HG03196 (cell line): ENCODE results near the gene CCNL2.
"Not testable (repeated sequence)": the region's sequence is repeated elsewhere in the genome, so short reads cannot be mapped to it uniquely, and the experiment has no call there.

Experiments used
- ATAC-seq: cut with Tn5 transposase; IDR thresholded peaks from one replicate; pipeline ENCODE4 v1.9.1; 2021; ENCODE audit not compliant: unreplicated experiment

The CCNL2 gene

DNA sequence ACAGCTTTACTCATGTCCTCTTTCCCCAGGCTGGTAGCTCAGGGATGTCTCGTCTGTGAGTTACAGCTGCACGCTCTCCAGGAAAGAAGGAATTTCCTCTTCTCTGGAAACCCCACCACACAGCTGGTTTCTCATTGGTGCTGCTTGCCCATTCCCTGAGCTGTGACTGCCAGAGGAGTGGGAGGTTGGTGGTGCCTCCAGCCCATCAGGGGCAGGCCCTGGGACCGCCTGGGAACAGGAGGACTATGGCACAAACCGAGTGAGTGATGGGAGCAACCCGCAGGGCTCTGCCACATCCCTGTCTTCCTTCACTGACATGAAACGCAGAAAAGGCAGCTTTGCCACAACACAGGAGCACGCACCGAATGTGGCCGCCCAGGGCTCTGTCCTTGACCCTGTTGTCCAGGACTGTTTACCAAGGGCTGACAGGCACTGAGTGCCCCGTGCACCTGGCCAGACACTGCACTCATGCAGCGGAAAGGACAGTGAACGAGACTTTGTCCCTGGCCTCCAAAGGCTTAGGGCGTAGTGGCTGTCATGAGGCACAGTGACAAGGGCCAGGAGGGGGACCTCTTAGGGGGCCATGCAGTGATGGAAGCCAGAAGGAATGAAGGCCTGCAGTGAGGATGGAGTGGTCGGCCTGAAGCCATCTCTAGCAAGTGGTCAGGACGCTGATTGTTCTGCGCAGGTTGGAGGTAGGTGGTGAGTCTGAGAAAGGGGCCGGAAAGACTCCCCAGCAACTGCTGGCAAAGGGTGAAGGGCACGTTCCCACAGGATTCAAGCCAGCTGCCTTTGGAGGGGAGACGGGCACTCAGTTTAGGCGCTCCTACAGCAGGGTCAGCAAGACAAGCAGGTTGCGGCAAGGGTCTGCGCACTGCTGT is 1.7 kb upstream of the CCNL2 start:
- no peak for ATAC-seq

DNA sequence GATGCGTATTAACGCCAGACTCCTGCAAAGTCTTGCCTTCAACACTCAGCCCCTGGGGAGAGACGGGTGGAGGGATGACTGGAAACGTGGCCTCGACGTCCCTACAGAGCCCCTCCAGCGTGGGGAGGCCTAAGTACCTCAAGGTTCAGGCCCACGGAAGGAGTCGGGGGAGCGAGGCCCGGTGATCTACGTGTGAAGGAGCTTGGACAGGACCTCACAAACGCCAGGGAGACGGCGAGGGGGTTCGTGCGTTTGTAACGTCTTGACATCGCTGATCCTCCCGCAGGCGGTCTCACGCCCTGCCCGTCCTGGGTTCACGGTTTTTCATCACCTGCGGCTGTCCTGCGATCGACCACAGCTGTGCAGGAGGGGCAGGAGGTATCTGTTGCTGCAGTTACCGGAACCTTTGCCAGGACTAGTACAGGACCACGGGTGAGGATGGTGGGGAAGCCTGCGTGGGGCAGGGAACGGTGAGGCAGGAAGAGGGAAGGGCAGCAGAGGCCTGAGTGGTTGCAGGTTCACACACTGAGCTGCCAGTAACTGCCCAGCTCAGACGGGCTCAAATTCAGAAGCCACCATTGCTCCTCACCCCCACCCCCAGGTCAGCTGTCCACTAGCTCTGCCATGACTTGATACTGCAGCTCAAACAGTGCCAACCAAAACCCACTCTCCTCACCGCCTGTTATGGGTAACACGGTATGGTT is 889 bp upstream of the CCNL2 start:
- ATAC-seq = peak; percentile 1

DNA sequence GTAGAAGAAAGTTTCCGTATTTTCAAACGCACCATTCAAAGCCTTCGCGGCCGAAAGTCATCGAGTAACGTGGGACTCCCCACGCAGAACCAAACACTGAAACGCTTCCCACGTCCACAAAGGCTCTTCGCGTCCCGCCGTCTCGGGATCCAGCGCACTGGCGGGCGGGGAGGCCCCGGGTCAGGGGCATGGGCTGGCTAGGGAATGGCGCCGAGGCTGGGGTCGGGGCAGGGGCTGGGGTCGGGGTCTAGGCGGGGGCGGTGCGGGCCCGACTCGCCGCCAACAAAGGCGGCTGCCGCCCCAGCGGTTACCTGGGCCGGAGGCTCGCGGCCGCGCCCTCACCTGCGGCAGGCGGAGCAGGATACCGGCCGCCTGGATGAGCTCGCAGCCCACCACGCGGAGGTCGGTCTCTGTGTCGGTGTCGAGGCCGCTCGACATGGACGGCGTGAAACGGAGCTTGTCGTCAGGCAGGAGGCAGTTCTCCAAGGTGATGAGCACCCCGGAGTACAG is 403 bp downstream of the CCNL2 start:
- peak; percentile 19 for ATAC-seq

DNA sequence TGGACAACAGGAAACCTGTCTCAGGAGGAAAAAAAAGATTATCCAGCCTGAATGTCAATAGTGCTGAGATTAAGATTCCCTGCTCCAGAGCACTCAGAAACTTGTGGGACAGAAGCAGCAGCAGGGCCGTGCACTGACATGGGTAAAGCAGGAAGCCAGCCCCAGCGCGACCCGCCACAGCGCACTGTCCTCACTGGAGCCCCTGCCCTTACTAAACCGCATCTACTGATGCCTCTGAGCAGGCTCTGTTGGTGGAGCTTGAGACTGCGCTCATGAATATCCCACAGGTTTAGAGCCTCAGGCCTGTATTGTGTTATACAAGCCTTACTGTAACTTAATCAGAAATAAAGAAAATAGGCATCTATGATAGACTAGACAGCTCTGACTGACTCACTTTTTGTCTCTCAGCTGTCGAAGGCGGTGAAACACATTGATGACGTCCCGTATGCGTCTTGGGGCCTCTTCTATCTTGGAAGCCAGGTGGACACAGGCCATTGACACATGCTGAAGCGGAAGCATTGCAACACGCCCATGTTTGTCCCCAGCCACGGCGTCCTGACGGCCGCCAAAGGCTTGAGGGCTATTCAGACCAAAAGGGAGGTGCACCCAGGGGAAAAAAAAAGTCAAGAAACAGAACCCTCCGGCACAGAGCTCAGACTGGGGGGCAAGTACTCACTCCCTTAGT is 1.2 kb downstream of the CCNL2 start:
- no peak for ATAC-seq

DNA sequence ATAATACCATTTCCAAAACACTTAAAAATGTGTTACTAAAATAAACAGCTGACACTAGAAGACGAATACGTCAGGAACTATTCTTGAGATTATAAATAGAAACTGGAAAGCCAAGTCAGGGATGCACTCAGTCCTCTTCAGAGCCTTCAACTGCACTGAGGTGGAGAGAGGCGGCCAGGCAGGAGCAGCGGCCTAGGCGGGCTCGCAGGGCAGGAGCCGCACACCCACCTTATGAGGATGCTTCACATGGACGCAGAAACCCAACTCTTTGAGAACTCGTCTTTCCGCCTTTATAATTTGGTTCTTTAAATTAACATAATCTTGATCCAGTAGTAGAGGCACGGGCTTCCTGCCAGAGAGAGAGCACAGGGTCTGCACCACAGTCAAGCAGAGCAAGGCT is 4.0 kb downstream of the CCNL2 start:
- ATAC-seq = no peak

DNA sequence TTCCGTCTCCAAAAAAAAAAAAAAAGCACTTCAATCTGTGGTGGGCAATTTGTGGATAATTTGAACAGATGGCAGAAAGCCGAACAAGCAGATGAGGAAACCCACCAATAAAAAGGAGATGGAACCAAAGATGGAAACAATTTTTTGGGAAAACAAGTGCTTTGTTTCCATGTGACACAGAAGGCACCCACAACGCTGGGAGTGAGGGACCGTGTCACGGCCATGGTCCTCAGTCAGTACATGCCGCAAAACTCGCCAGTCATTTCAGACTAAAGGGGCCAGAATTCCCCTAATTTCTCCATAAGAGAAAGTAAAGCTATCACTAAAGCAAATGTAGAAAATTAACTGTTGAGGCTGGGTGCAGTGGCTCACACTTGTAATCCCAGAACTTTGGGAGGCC is 5.0 kb downstream of the CCNL2 start:
- ATAC-seq = no peak

DNA sequence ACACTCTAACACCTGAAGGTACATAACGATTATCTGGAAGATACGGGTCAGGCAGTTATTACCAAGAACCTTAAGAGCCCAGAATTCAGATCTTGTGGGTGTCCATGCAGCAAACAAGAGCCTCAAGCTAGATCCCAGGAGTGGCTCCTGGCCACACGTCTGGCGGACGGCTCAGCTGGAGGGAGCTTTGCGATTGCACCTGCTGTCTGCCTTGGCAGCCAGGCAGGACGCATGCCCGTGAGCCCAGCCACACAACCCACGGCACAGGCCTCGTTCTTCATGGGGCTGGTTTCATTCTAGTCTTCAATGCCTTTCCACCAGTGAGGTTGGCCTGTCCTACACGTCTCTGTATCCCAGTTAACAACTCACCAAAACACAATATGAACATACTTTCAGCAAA is 5.7 kb downstream of the CCNL2 start:
- ATAC-seq = no peak

DNA sequence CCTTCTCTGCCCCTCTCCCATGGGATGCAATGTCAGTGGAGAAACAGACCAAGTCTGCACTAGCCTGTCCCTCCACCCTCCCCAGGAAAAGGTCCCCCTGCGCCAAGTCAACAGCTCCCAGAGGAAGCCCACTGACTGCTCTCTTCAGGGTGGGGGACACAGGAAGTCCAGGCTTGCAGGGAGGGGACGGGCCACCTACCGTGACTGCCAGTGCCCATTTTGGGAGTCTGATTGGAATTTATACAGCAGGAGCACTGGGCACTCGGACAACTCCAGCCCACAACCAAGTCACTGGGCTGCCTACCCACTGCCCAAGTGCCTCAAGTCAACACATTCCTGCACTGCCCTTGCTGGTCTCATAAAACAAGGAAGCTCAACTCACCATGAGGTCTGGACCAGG is 6.1 kb downstream of the CCNL2 start:
- ATAC-seq = no peak

DNA sequence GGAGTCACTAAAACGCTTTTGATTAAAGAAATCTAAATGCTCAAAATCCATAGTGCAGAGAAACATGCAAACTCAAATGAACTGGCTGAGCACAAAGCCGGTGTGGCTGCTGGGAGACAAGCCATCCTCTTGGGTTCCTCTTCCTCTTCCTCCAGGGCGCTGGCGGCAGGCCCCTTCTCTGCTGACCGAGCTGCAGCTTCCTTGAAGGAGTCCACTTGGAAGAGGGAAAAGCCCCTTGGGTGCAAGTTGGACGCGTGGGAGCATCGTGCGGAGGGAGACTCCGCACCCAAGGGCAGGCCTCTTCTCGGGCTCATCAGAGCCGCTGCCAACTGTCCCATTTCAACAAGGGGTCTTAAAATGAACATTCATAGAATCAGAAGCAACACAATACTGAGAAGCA is 7.9 kb downstream of the CCNL2 start:
- no peak for ATAC-seq

DNA sequence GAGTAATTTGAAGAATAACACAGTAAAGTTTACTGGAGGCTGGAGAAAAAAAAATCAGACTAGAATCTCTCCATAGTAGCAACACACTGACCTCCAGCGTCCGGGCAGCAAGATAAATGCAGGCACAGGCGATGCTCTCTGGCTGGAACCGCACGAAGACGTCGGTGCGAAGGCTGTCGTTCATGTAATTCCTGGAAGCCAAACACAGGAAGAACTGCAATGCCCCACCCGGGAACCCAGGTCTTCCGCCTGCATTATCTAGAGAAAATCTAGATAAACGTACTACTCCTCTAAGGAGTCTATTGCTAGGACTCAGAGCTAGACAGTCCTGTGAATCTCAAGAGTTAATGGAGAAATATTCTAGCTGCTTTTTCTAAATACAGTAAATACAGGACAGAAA is 8.5 kb downstream of the CCNL2 start:
- ATAC-seq = no peak

DNA sequence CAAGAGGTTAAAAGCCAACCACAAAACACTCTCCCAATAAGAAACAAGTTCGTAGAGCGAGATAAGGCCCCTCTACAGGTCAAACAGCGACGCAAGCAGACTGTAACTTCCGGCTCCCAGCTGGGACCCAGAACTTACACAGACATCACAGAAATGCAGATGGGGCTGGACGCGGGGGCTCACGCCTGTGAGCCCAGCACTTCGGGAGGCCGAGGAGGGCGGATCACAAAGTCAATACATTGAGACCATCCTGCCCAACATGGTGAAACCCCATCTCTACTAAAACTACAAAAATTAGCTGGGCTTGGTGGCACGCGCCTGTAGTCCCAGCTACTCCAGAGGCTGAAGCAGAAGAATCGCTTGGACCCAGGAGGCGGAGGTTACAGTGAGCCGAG is 11.1 kb downstream of the CCNL2 start:
- no peak for ATAC-seq

DNA sequence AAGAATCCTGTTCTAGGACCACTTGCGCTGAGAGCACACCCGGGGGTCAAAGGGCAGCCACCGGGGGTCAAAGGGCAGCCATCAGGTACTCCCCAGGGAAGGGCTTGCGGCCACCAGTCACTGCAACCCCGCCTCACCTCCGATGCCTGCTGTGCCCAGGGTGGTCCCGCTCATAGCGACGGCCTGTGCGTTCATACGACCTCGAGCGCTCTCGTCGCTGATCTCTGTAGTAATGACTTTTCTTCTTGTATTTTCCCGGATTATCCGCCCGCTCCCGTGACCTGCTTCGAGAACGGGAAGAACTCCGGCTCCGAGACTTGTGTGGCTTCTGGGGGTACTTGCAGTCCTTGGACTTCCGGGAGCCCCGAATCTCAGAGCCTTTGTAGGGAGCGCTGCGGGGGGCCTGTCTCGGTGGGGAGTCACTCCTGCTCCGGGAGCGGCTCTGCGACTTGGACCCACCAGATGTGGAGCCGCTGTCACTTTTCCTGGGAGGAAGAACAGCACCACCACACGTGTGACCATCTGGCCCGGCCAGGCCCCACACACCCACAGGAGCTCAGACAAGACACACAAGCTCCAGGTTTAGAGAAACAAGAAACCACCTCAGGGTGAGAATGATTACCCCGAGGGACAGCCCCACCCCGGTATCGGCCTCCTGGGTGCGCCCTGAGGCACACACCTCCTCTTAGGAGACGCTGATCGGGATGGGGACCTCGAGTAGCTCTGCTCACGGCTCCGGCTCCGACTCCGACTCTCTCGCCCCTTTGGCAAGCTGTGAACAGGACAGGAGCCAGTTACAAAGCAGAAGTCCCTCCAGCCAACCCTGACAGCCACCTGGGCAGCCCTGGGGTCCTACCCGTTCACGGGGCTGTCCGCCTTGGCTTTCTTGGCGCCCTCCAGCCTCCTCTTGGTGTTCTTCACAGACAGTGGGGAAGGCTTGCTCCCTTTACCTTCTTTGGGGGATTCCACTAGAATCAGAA is 11.7 kb downstream of the CCNL2 start:
- no peak for ATAC-seq

DNA sequence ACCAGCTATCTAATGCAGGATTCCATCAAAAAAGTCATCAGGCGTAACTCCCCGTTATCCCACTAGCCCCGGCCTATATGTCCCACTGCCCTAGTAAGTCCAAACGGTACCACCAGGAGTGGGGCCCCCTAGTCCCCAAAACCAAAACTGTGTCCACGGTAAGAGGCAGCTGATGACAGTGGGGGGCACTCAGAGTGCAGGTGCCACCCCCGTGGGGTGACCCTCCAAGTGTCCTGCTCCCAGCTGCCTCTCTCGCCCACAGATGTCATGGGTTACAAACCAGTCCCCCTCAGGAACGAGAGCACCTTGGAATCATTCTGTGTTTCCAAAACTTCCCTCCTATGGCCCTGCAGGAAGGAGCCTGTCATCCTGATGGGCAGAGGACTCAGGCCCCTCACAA is 13.2 kb downstream of the CCNL2 start:
- ATAC-seq = no peak

DNA sequence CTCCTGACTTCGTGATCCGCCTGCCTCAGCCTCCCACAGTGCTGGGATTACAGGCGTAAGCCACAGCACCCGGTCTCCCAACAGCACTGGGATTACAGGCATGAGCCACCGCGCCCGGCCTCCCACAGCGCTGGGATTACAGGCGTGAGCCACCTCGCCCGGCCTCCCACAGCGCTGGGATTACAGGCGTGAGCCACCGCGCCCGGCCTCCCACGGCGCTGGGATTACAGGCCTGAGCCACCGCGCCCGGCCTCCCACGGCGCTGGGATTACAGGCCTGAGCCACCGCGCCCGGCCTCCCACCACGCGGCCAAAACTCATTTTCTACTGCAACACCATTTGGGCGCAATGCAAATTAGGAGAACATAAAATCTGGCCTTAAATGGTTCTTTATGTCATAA is 13.8 kb downstream of the CCNL2 start:
- ATAC-seq = not testable (repeated sequence)

DNA sequence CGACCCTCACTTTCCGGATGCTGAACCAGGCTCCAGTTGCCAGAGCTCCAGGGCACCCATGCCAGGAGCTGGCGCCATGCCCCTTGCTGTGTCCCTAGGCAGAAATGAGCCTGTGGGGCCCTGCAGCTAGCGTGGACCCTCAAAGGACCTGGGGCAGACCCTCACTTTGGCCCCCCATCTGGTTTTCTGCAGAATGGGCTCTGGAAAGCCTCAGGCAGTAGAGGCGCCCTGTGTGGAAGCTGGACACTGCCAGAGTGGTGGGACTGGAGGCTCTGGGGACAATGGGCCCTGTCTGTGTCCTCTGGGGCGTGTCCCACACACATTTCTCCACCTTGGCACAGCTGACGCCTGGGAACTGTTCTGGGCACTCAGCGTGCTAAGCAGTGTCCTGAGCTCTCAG is 17.8 kb downstream of the CCNL2 start:
- no peak for ATAC-seq

DNA sequence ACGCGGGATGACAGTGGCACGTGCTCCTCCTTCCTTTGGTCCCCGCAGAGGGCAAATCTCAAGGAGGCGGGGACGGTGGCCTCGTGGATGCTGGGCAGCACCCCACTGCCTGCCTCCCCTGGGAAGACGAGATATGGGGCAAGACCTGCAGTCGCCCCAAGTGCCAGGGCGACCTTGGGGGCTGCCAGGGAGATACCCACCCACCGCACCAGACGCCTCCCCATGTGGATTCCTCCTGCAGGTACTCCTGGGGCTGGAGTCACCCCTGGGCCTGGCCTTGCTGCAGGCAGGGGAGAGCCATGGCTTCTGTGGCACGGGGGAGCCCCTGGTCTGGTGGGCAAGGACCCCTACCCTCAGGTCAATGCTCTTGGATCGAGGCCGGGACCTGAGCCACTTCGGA is 18.3 kb downstream of the CCNL2 start:
- ATAC-seq = no peak

DNA sequence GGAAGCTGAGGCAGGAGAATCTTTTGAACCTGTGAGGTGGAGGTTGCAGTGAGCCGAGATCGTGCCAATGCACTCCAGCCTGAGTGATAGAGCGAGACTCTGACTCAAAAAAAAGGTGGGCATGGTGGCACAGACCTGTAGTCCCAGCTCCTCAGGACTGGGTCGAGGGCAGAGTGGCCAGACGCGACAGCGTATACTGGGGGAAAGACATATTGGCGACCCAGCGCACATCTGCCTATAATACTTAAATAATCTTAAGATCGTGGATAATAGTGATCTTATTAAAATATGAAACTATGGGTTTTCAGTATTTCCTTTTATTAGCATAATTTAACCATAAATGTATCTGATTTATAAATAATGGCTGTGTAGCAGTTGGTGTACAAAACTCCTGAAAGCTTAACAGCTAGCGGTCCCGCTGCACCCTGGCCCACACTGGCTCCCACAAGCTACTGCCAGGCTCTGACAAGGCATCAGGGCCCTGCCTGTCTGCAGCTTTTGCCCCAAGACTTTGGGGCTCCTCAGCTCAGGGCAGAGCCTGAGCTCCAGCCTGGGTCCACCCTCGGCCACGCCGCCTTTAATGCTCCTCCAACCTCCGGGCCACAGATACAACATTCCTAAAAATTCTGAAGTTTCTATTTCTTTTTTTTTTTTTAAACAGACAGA is 21.5 kb downstream of the CCNL2 start:
- no peak for ATAC-seq

DNA sequence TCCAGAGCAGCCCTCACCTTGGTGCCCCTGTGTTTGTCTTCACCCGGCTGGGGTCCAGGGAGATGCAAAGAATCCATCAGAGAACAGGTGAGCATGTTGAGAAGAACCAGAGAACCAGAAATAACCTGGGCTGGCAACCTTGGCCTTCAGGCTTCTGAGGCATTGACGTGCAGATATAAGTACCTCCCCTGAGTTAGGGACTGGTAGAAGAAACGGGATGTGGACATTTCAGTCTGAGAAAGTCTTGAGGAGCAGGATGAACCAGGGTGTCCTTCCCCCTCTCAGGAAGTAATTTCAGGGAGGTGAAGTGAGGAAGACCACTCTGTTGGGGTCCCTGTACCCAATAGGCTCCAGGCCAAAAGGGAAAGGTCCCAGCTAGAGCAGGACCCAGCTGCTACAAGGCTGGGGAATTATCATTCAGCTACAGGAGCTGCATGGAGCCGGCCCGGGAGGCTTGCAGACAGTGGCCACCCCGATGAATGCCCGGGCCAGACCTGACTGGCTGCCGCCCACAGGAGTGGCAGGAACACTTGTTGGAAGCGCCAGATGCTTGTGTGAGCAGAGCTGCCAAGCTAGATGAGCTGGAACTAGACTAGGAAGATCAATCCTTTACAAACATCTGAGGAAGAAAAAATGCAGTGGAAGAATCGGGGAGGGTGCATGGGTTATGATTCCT is 22.4 kb downstream of the CCNL2 start:
- ATAC-seq = no peak

DNA sequence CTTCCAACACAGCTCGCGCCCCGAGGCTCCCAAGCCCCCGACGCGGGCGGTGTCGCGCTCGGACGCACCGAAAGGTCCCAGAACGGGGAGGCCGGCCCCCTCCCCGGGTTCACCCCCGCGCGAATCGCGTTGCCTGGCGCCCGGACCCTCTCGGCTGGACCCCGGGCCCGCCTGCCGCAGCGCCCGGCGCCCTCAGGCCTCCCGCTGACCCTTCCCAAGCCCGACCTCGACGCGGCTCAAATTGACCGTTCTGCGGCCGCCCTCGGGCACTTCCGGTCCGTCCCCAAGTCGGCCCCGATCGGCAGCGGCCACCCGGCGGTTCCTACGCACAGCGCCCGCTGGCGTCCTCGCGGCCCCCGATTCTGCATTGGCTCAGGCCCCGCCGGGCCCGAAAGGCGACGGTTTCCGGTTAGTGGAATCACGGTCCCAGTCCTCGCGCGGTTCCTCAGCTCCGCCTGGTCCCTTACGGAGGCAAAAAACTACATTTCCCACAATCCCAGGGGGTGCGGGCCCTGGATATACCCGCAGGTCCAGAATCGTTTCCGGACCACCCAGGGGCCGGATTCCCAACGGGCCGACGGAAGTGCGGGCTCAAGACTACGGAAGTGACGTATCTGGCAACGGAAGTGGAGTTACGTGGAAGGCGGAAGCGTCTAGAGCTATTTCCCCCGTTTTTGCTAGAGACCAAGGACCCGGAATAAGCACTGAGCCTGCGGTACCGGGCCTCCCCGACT is 24.0 kb downstream of the CCNL2 start, which contains the start of gene AURKAIP1:
Gene AURKAIP1, minus strand, starts transcription at position 279 of the 734 bp plus-strand sequence. CDS start 451 bp downstream, outside the sequence.
- peak; percentile 73 for ATAC-seq
